Measurements from ENCODE around the gene EDARADD.
"Not testable (repeated sequence)": the region's sequence is repeated elsewhere in the genome, so short reads cannot be mapped to it uniquely, and the experiment has no call there.

The EDARADD gene

GRCh38 chr1:236393681-236394481, at the start of gene EDARADD:
Gene EDARADD, plus strand, starts transcription at chr1:236394286. Its CDS starts 159 bp downstream, at chr1:236394445.
- DNase-seq (ENCODE audit: low read depth in 2 of 2) = no peak

- no peak for DNase-seq (ENCODE audit: low read depth in 2 of 2)
Measured at GRCh38 chr1:236345728-236346127, 48.4 kb upstream of the EDARADD start.

- DNase-seq (ENCODE audit: low read depth in 2 of 2) = no peak
Measured at GRCh38 chr1:236348071-236348470, 46.0 kb upstream of the EDARADD start.

GRCh38 chr1:236350308-236350707, 43.8 kb upstream of the EDARADD start:
- no peak for DNase-seq (ENCODE audit: low read depth in 2 of 2)

GRCh38 chr1:236351875-236352573, 42.1 kb upstream of the EDARADD start:
- no peak for DNase-seq (ENCODE audit: low read depth in 2 of 2)

- not testable (repeated sequence) for DNase-seq (ENCODE audit: low read depth in 2 of 2)
Measured at GRCh38 chr1:236352747-236353146, 41.3 kb upstream of the EDARADD start.

- no peak for DNase-seq (ENCODE audit: low read depth in 2 of 2)
Measured at GRCh38 chr1:236353813-236354212, 40.3 kb upstream of the EDARADD start.

GRCh38 chr1:236354330-236355147, 39.5 kb upstream of the EDARADD start:
- DNase-seq (ENCODE audit: low read depth in 2 of 2) = no peak

- DNase-seq (ENCODE audit: low read depth in 2 of 2) = no peak
Measured at GRCh38 chr1:236356141-236356540, 37.9 kb upstream of the EDARADD start.

- DNase-seq (ENCODE audit: low read depth in 2 of 2) = no peak
Measured at GRCh38 chr1:236361909-236362590, 32.0 kb upstream of the EDARADD start.

GRCh38 chr1:236363237-236363636, 30.8 kb upstream of the EDARADD start:
- no peak for DNase-seq (ENCODE audit: low read depth in 2 of 2)

- no peak for DNase-seq (ENCODE audit: low read depth in 2 of 2)
Measured at GRCh38 chr1:236365999-236366570, 28.0 kb upstream of the EDARADD start.

GRCh38 chr1:236366681-236367080, 27.4 kb upstream of the EDARADD start:
- DNase-seq (ENCODE audit: low read depth in 2 of 2) = not testable (repeated sequence)

- DNase-seq (ENCODE audit: low read depth in 2 of 2) = no peak
Measured at GRCh38 chr1:236370420-236370819, 23.7 kb upstream of the EDARADD start.

- DNase-seq (ENCODE audit: low read depth in 2 of 2) = no peak
Measured at GRCh38 chr1:236371083-236371482, 23.0 kb upstream of the EDARADD start.

- DNase-seq (ENCODE audit: low read depth in 2 of 2) = no peak
Measured at GRCh38 chr1:236377832-236378535, 16.1 kb upstream of the EDARADD start.

- no peak for DNase-seq (ENCODE audit: low read depth in 2 of 2)
Measured at GRCh38 chr1:236381565-236382158, 12.4 kb upstream of the EDARADD start.

GRCh38 chr1:236388332-236388731, 5.8 kb upstream of the EDARADD start:
- no peak for DNase-seq (ENCODE audit: low read depth in 2 of 2)

GRCh38 chr1:236389253-236389652, 4.8 kb upstream of the EDARADD start:
- no peak for DNase-seq (ENCODE audit: low read depth in 2 of 2)

- no peak for DNase-seq (ENCODE audit: low read depth in 2 of 2)
Measured at GRCh38 chr1:236391008-236391407, 3.1 kb upstream of the EDARADD start.
